ENCODE results near the gene MBOAT7.
A peak's percentile ranks its signal among the peaks of the same experiment; 100 is the strongest.
"Not testable (repeated sequence)": the region's sequence is repeated elsewhere in the genome, so short reads cannot be mapped to it uniquely, and the experiment has no call there.

MBOAT7 gene

DNA sequence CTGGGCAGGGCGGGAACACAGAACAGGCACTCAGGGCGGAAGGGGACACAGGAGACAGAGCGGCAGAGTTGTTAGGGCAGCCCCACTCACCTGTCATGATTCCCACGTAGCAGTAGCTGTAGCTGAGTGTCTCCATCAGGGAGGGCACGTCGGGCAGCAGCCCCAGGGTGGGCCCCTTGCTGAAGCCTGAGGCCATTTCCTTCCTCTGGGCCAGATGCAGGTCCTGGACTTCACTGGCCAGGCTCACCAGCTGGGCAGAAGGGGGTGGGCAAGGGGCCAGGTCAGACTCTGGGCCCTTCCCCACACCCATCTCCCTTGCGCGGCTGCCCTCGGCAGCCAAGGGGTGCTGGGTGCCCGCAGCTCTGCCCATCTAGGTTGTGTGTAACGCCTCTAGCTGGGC is 5.9 kb downstream of the MBOAT7 start:
- H3K4me3 ChIP-seq (replicated peaks; ENCODE audit: insufficient read depth, low read length): no peak overlapping the region

DNA sequence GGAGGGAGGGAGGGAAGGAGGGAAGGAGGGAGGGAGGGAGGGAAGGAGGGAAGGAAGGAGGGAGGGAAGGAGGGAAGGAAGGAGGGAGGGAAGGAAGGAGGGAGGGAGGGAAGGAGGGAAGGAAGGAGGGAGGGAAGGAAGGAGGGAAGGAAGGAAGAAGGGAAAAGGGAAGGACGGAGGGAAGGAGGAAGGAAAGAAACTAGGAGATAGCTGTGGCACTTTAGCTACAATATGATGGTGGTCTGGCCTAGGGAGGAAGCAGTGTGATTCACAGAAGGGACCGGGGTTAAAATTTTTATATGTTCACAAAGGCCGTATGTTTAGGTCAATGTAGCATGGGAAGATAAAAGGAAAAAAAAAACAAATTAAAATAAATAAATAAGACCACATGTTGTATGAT is 7.5 kb downstream of the MBOAT7 start:
- not testable (repeated sequence) for H3K27ac ChIP-seq (replicated peaks); H3K27me3 ChIP-seq (ENCODE audit: insufficient read depth, poor library complexity, severe bottlenecking); H3K4me3 ChIP-seq (replicated peaks; ENCODE audit: insufficient read depth, low read length); DNase-seq (ENCODE audit: low read depth in 1 of 2, low spot score in 1 of 2)

More for the DNA sequence above, 5.9 kb downstream of the MBOAT7 start:
- H3K27me3 ChIP-seq (ENCODE audit: insufficient read depth, poor library complexity, severe bottlenecking): no peaks in the 10 kb centered on the region
- DNase-seq (ENCODE audit: low read depth in 1 of 2, low spot score in 1 of 2): no peak
- H3K27ac ChIP-seq (replicated peaks): no peak overlapping the region
- TF ChIP-seq POLR2AphosphoS5 (IDR thresholded peaks at IDR 0.05; ENCODE audit: low read depth): no peak
- TF ChIP-seq GABPA (IDR thresholded peaks at IDR 0.05; ENCODE audit: low read depth): no peak
- TF ChIP-seq, protein P1, sequence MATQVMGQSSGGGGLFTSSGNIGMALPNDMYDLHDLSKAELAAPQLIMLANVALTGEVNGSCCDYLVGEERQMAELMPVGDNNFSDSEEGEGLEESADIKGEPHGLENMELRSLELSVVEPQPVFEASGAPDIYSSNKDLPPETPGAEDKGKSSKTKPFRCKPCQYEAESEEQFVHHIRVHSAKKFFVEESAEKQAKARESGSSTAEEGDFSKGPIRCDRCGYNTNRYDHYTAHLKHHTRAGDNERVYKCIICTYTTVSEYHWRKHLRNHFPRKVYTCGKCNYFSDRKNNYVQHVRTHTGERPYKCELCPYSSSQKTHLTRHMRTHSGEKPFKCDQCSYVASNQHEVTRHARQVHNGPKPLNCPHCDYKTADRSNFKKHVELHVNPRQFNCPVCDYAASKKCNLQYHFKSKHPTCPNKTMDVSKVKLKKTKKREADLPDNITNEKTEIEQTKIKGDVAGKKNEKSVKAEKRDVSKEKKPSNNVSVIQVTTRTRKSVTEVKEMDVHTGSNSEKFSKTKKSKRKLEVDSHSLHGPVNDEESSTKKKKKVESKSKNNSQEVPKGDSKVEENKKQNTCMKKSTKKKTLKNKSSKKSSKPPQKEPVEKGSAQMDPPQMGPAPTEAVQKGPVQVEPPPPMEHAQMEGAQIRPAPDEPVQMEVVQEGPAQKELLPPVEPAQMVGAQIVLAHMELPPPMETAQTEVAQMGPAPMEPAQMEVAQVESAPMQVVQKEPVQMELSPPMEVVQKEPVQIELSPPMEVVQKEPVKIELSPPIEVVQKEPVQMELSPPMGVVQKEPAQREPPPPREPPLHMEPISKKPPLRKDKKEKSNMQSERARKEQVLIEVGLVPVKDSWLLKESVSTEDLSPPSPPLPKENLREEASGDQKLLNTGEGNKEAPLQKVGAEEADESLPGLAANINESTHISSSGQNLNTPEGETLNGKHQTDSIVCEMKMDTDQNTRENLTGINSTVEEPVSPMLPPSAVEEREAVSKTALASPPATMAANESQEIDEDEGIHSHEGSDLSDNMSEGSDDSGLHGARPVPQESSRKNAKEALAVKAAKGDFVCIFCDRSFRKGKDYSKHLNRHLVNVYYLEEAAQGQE (IDR thresholded peaks at IDR 0.05; ENCODE audit: insufficient replicate concordance, low read depth): no peak
- TF ChIP-seq, protein P2, sequence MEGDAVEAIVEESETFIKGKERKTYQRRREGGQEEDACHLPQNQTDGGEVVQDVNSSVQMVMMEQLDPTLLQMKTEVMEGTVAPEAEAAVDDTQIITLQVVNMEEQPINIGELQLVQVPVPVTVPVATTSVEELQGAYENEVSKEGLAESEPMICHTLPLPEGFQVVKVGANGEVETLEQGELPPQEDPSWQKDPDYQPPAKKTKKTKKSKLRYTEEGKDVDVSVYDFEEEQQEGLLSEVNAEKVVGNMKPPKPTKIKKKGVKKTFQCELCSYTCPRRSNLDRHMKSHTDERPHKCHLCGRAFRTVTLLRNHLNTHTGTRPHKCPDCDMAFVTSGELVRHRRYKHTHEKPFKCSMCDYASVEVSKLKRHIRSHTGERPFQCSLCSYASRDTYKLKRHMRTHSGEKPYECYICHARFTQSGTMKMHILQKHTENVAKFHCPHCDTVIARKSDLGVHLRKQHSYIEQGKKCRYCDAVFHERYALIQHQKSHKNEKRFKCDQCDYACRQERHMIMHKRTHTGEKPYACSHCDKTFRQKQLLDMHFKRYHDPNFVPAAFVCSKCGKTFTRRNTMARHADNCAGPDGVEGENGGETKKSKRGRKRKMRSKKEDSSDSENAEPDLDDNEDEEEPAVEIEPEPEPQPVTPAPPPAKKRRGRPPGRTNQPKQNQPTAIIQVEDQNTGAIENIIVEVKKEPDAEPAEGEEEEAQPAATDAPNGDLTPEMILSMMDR (IDR thresholded peaks at IDR 0.05; ENCODE audit: insufficient read depth, low read length): no peak
- TF ChIP-seq SPI1 (IDR thresholded peaks at IDR 0.05; ENCODE audit: borderline replicate concordance, low read depth): no peak

DNA sequence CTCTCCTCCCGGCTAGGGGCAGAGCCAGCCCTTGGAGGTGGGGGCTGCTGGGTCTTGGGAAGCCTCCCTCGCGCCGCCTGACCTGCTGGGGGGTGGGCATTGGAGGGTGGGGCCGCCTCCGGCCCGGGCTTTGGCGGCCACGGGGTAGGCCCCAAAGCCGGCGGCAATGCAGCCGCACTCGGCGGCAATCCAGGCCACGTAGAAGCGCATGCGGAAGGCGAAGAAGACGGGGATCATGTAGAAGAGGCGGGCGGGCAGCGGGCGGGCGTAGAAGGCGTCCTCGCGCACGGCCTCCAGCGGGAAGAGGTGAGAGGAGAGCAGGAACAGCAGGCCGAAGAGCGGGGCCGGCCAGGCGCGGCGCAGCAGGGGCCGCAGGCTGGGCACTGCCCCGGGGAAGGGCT is 8.7 kb downstream of the MBOAT7 start:
- no peak overlapping the region for H3K4me3 ChIP-seq (replicated peaks; ENCODE audit: insufficient read depth, low read length)
- TF ChIP-seq SPI1 (IDR thresholded peaks at IDR 0.05; ENCODE audit: borderline replicate concordance, low read depth): no peak
- TF ChIP-seq GABPA (IDR thresholded peaks at IDR 0.05; ENCODE audit: low read depth): no peak
- no peak for TF ChIP-seq POLR2AphosphoS5 (IDR thresholded peaks at IDR 0.05; ENCODE audit: low read depth)
- TF ChIP-seq, protein P2 (IDR thresholded peaks at IDR 0.05; ENCODE audit: insufficient read depth, low read length): no peak
- TF ChIP-seq, protein P1 (IDR thresholded peaks at IDR 0.05; ENCODE audit: insufficient replicate concordance, low read depth): no peak
- peak overlapping the region; percentile 59 for H3K27ac ChIP-seq (replicated peaks)
- no peaks in the 10 kb centered on the region for H3K27me3 ChIP-seq (ENCODE audit: insufficient read depth, poor library complexity, severe bottlenecking)
- DNase-seq (ENCODE audit: low read depth in 1 of 2, low spot score in 1 of 2): no peak

DNA sequence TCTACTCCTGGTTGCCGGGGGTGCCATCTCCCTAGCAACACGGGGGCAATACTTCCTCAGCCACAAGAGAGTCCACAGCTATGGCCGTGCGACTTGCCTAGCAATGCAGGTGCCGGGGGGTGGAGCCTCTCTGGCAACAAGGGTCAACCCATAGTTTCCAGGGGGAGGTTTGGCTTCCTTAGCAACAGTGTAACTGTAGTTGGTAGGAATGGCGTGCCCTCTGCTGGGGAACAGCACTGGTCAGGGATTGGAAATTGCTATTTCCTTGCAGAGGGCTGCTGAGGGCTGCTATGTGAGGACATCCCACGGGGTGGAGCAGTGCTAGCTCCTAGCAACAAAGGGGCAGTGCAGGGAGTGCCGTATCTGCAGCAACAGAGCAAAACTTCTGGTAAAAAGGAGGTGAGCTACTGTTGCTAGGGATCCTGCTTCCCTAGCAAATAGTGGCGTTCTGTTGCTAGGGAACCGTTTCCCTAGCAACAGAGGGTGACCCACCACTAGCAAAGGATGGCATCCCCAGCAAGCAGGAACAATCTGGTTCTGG is 9.4 kb downstream of the MBOAT7 start:
- Histone ChIP-seq H3K27ac (replicated peaks) (peak overlapping the region; percentile 59), H3K27me3 (ENCODE audit: insufficient read depth, poor library complexity, severe bottlenecking) (no peaks in the 10 kb centered on the region), H3K4me3 (replicated peaks; ENCODE audit: insufficient read depth, low read length) (no peak overlapping the region)
- DNase-seq (ENCODE audit: low read depth in 1 of 2, low spot score in 1 of 2): peak in 1 of 2 experiments; percentile 58
- TF ChIP-seq, protein P2 (IDR thresholded peaks at IDR 0.05; ENCODE audit: insufficient read depth, low read length): peak; percentile 43
- TF ChIP-seq GABPA (IDR thresholded peaks at IDR 0.05; ENCODE audit: low read depth): no peak
- peak; percentile 28; the same call in 1 of the 2 replicates for TF ChIP-seq SPI1 (IDR thresholded peaks at IDR 0.05; ENCODE audit: borderline replicate concordance, low read depth)
- TF ChIP-seq, protein P1 (IDR thresholded peaks at IDR 0.05; ENCODE audit: insufficient replicate concordance, low read depth): no peak
- TF ChIP-seq POLR2AphosphoS5 (IDR thresholded peaks at IDR 0.05; ENCODE audit: low read depth): no peak
